NCI-H1105 treated with DMSO at 0.1 percent for 48 hours (cell line): ENCODE data around the gene ROBO4.

Experiments
- DNase-seq: peaks from one replicate; lab custom pipeline; 2025; lab: John Stamatoyannopoulos, UW

Gene ROBO4

DNA sequence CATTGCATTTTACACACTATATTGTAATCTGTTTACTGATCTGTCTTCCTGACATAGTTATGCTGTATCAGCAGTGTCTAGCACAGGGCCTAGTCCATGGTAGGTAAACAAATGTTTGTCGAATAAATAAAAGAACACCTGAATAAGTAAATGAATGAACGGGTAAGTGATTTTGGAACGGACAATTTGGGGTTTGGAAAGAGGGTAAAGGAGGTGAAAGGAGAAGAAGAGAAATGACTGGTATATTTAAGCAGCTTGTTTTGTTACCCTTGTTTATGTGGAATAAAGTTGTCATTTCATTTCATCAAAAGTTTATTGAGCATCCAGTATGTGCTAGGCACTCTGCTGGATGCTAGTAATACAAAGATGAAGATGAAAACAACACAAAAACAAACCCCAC lies 21.3 kb upstream of the ROBO4 start, which contains the start of gene HEPN1:
TSS of gene HEPN1 (plus strand) at position 301 of the 400 bp plus-strand sequence.
- DNase-seq, result no peak

- DNase-seq, result no peak
Observed at GRCh38 chr11:124917115-124917637, 19.5 kb upstream of the ROBO4 start.

DNA sequence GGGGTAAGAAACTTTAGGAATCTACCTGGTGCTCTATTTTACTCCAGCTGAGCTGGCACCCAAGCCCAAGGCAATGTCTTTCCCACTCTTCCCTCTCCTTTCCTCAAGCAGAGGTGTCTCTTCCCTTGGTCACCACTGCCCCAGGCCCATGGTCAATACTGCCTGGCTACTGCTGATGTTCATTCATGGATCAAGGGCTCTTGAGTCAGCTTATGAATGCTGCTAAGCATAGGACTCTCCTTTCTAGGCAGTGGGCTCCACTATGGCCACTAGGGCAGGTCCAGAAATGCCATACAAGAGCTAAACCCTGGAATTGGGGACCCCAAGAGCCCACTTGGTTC lies 18.7 kb upstream of the ROBO4 start:
- no peak for DNase-seq

GRCh38 chr11:124915541-124916369 lies 18.1 kb upstream of the ROBO4 start:
- no peak for DNase-seq

GRCh38 chr11:124902616-124903015 lies 5.0 kb upstream of the ROBO4 start:
- DNase-seq, result no peak

DNA sequence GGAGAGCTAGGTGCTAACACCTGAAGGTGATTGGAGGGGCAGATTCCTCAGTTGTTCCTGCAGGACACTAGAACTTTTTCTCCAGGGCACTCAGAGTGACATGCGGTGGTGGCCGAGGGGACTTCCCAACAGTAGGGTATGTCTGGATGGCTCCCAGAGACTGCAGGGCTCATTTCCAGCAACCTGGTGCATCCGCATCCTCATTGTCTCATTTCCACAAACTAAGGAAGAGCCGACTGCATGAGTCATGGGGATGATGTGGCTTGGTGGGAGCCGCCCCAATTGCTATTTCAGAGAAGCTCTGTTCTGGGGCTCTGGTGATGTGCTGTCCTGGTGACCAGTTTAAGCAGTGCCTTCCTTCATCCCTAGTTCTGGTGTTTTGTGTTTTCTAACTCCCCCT lies 2.8 kb upstream of the ROBO4 start:
- DNase-seq, result no peak

- no peak for DNase-seq
Observed at GRCh38 chr11:124899383-124900145, 1.9 kb upstream of the ROBO4 start.

- DNase-seq, result no peak
Observed at GRCh38 chr11:124898711-124899110, 1.0 kb upstream of the ROBO4 start.

GRCh38 chr11:124898263-124898680 lies 607 bp upstream of the ROBO4 start:
- no peak for DNase-seq

DNA sequence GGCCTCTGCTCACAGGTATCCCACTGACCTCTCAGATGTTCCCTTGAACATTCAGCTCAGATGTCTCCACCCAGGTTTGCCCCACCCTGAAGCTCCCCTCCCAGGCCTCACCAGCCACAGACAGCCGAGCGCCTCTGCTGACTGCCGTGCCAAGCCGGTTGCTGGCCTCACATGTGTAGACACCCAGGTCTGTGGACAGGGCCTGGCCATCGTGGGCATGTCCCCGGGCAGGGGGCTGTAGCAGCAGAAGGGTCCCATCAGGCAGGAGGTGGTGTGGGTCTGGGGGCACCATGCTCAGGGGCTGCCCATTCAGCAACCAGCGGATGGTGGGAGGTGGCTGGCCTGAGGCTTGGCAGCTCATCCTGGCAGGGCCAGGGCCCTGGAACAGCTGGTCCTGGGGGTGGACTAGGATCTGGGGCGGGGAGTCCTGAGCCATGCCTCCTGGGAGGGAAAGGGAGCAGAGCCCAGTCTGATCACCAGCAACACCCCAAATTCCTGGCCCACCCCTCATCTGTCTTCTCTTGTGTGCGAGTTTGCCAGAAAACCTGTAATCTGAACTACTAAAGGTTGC lies 759 bp downstream of the ROBO4 start:
- DNase-seq, result no peak

DNA sequence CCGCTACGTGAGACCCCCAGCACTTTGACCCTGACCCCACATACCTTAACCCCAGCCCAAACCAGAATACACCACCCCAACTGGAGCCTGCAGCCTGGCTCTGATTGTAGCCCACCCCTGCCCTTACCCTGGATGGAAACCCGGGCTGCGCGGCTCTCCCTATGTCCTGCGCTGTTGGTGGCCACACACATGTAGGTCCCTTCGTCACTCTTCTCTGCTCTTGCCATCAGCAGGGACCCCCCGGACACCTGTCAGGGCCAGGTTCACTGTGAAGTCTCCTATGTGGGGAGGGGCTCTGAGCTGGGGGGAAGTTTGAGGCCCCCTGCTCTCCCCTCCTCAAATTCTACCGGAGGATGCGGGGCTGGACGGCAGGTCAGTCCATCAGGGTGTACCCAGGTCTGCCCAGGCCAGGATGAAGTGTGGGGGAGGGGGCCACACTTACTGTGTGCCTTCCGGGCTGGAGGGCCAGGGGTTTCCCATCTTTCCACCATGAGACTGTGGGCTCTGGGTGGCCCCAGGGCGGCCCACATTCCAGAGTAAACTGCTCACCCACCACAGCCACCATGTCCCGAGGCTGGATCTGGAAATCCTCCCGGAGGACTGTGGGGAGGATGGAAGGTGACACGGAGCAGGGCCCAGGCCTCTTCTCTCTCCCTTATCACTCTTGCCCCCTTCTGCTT lies 1.5 kb downstream of the ROBO4 start:
- DNase-seq, result no peak

DNA sequence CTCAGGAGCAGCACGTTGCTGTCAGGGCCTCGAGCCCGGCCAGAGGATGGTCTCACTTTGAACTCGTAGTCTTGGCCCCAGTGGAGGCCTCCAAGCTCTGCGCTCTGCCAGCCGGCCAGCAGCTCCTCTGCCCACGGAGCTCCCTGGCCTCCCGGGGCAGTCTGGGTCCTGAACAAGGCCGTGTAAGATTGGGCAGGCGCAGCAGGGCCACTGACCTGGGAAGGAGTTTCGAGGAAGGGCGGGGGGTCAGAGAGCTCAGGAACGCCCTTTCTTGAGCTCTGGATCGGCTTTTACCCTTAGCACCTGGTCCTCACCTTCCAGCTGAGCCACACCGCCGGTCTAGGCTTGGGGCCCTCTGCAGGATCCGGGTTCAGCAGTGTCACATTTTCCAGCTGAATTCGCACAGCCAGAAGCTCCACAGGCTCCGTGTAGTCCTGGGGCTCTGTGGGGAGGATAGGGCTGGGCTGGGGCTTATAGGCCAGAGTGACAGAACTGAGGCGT lies 2.1 kb downstream of the ROBO4 start:
- no peak for DNase-seq

DNA sequence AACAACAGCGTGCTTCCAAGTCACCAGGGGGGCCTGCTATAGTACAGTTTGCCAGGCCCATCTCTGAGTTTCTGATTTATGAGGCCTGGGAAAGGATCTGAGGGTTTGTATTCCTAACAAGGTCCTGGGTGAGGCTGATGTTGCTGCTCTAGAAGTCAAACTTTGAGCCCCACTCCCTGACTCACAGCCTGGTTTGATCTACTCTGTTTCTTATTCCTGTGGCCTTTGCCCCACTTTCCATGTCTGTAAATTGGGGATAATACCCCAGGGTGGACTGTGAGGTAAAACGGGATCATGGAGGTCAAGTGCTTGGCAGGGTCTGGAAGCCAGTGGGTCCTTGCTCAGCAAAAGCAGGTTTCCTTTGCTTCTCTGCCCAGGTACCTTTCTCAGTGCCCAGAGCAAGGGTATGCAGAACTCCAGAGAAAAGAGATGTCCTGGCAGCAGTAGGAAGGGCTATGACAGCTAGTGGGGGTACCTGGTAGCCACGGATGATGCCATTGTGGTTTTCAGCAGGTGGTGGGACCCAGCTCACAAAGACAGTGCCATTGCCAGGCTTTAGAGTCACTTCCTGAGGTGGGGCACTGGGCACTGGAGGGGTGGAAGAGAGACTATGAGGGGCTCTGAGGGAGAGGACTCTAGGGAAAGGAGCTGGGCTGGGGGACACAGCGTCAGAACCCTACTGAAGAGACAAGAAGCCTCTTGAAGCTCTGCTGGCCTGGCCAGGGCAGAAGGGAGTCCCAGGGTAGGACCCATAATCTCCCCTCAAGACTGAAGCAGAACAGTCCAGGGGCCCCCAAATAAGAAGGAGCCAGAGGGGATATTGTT lies 2.8 kb downstream of the ROBO4 start:
- DNase-seq, result no peak

GRCh38 chr11:124893781-124894401 lies 3.8 kb downstream of the ROBO4 start:
- no peak for DNase-seq

DNA sequence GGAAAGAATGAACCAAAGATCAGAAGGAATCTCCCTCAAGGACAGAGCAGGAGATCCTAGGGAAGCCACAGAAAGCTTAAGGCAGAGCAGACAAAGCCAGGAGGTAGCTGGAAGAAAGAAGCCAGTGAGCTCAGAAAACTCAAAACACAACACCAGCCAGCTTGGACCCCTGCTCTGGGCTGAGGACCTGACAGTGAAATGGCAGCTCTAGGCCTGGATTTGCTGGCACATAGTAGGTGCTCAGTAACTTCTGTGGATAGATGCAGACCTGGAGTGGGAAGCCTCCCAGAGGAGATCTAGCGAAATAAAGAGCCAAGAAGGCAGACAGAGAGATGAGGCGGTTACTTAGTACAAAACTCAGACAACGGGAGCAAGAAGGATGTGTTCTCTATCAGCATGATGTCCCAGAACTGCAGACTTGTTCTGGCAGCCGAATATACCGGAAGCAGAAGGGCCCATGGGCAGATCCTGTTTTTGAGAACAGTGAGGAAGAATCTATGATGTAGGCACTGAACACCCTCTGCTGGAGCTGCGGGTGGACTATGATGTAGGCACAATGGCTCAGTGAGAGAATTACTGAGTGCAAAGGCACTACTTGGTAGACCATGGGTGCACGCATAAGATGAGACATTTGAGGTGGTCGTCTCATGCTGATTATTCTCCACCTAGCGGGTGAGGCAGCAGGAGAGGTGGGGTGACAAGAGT lies 4.8 kb downstream of the ROBO4 start:
- no peak for DNase-seq

GRCh38 chr11:124892146-124892545 lies 5.5 kb downstream of the ROBO4 start:
- no peak for DNase-seq

GRCh38 chr11:124891373-124891861 lies 6.2 kb downstream of the ROBO4 start:
- no peak for DNase-seq

DNA sequence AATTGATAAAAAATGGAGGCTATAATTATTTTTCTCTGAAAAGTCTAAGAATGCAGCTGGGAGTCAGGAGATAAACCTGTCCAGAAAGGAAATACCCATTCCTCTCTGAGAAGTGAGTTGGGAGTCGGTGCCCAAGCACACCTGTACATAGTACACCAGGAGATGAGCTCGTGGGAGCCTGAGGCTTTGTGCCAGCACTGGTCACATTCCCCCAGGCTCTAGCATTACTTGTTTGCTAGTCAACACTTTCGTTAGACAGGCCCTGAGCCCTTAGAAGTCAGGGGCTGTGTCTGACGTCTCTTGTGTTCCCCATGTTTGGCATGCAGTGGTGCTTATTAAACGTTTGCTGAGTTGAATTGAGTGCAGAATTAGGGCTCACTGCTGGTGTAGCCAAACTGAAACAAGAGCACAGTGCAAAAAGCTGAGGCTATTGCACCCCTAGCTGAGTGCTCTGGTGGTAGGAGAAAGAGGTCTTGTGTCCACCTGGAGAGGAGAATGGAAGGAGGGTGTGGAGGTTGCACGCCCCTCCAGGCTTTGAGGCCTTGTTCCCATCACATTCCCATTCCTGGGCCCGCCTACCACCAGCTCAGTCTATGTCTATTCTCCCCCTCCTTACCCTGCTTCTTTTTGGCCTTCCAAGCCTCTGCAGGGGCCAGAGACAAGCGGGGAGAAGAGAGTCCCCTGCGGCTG lies 6.8 kb downstream of the ROBO4 start:
- no peak for DNase-seq

DNA sequence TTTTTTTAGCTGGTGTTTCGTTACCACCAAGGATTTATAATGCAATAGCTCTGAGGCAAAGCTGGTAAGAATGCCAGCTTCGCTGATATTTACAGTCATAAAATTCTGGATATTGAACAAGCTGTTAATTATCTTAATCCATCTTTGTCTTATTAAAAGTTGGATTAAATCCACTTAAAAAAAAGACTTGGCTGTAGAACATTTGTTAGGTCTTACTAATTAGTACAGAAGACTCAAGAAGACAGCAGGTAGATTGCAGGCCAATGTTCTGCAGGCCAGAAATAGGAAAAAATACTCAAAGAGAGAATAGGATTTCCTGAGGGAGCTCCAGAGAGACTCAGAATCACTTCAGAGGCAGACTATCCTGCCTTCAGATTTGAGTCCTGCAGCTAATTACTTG lies 7.5 kb downstream of the ROBO4 start:
- no peak for DNase-seq
